Endothelial cell (in vitro differentiated cells): ENCODE measurements around the gene ITPRID1. TPM values are rescaled to one million over a fixed set of nuclear protein-coding genes. Genes with fewer than 3 reads are reported as not detected.

Source experiments
- DNase-seq: peaks from one replicate; pipeline ENCODE4 v3.0.0; 2021; ENCODE audit warnings: low spot score
- H3K27ac Mint-ChIP-seq: one replicate; pipeline ENCODE4 v1.8.0; 2021; ENCODE audit warnings: mixed read lengths, inconsistent platforms; ENCODE audit not compliant: unreplicated experiment
- H3K27me3 Mint-ChIP-seq: one replicate; pipeline ENCODE4 v1.8.0; 2021; ENCODE audit warnings: mild to moderate bottlenecking, moderate library complexity, mixed read lengths, inconsistent platforms; ENCODE audit not compliant: unreplicated experiment
- H3K36me3 Mint-ChIP-seq: one replicate; pipeline ENCODE4 v1.8.0; 2021; ENCODE audit warnings: mild to moderate bottlenecking, low read depth, mixed read lengths, inconsistent platforms; ENCODE audit not compliant: unreplicated experiment
- H3K4me1 Mint-ChIP-seq: one replicate; pipeline ENCODE4 v1.8.0; 2021; ENCODE audit warnings: mild to moderate bottlenecking, mixed read lengths, inconsistent platforms; ENCODE audit not compliant: unreplicated experiment
- H3K4me3 Mint-ChIP-seq: one replicate; pipeline ENCODE4 v1.8.0; 2021; ENCODE audit warnings: mild to moderate bottlenecking, mixed read lengths, inconsistent platforms; ENCODE audit not compliant: unreplicated experiment
- H3K9me3 Mint-ChIP-seq: one replicate; pipeline ENCODE4 v1.8.0; 2021; ENCODE audit warnings: mixed read lengths, inconsistent platforms; ENCODE audit not compliant: unreplicated experiment
- total RNA-seq: library from RNA; stranded (reverse); fragmentation: NEBNext Ultra II Directional; extraction: Animal tissue kit (Norgen Biotek cat#: 25700); gene quantifications from one replicate; pipeline ENCODE4 v1.2.1, GENCODE V29; 2021; ENCODE audit not compliant: unreplicated experiment
- TF ChIP-seq, protein P1 (sequence below): fragments of 200-600 bp; sonication (generic); IDR thresholded peaks from one replicate; pipeline ENCODE4 v1.5.0; 2021; ENCODE audit warnings: antibody characterized with exemption; ENCODE audit not compliant: unreplicated experiment

ITPRID1 gene
- total RNA-seq, 1 donor from 2014 or later, result not detected

DNA sequence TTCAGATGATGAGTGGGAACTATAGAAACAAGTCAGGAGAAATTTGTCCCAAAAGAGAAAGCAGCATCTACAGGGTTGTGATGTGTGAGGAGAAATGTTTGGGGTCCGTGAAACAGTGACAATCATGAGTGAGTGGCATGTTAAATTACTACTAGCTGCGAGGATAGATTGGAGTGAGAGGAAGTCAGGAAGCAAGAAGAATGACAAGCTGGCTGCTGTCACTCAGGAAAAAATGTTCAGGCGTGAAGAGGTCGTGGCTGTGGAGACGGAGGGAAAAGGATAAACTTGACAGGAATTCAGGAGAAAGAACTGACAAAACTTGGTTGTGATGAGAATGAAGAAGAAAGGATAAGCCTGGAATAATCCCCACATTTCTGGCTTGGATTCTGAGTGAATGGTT is 5.1 kb upstream of the ITPRID1 start:
- DNase-seq, result no peak
- no peak overlapping the region for H3K27ac Mint-ChIP-seq
- TF ChIP-seq, protein P1, sequence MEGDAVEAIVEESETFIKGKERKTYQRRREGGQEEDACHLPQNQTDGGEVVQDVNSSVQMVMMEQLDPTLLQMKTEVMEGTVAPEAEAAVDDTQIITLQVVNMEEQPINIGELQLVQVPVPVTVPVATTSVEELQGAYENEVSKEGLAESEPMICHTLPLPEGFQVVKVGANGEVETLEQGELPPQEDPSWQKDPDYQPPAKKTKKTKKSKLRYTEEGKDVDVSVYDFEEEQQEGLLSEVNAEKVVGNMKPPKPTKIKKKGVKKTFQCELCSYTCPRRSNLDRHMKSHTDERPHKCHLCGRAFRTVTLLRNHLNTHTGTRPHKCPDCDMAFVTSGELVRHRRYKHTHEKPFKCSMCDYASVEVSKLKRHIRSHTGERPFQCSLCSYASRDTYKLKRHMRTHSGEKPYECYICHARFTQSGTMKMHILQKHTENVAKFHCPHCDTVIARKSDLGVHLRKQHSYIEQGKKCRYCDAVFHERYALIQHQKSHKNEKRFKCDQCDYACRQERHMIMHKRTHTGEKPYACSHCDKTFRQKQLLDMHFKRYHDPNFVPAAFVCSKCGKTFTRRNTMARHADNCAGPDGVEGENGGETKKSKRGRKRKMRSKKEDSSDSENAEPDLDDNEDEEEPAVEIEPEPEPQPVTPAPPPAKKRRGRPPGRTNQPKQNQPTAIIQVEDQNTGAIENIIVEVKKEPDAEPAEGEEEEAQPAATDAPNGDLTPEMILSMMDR, result no peak
- no peak overlapping the region for H3K4me3 Mint-ChIP-seq
- peaks cover 17% of the 10 kb centered on the region for H3K4me1 Mint-ChIP-seq
- peaks cover 5% of the 10 kb centered on the region for H3K36me3 Mint-ChIP-seq
- H3K27me3 Mint-ChIP-seq, result peaks cover 2% of the 10 kb centered on the region
- H3K9me3 Mint-ChIP-seq, result peaks cover 3% of the 10 kb centered on the region

DNA sequence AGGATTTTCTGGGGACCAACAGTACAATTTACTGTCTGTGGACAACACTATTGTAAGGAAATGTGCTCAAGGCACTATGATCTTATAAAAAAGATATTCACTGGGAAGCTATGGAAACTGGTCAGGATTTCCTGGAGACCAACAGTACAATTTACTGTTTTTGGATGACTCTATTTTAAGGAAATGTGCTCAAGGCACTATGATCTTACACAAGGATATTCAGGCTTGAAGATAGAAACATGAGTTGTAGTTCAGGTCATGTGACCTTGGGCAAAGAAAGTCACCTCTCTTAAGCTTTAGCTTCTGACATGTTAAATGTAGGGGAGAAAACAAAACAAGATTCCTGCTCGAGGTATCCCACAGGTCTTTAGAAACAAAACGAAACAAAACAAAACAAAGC is 1.7 kb upstream of the ITPRID1 start:
- H3K27ac Mint-ChIP-seq, result no peak overlapping the region
- no peak overlapping the region for H3K4me3 Mint-ChIP-seq
- peaks cover 21% of the 10 kb centered on the region for H3K4me1 Mint-ChIP-seq
- TF ChIP-seq, protein P1, result no peak
- no peak for DNase-seq
- H3K27me3 Mint-ChIP-seq, result peaks cover 2% of the 10 kb centered on the region
- H3K9me3 Mint-ChIP-seq, result peaks cover 2% of the 10 kb centered on the region
- peaks cover 2% of the 10 kb centered on the region for H3K36me3 Mint-ChIP-seq

DNA sequence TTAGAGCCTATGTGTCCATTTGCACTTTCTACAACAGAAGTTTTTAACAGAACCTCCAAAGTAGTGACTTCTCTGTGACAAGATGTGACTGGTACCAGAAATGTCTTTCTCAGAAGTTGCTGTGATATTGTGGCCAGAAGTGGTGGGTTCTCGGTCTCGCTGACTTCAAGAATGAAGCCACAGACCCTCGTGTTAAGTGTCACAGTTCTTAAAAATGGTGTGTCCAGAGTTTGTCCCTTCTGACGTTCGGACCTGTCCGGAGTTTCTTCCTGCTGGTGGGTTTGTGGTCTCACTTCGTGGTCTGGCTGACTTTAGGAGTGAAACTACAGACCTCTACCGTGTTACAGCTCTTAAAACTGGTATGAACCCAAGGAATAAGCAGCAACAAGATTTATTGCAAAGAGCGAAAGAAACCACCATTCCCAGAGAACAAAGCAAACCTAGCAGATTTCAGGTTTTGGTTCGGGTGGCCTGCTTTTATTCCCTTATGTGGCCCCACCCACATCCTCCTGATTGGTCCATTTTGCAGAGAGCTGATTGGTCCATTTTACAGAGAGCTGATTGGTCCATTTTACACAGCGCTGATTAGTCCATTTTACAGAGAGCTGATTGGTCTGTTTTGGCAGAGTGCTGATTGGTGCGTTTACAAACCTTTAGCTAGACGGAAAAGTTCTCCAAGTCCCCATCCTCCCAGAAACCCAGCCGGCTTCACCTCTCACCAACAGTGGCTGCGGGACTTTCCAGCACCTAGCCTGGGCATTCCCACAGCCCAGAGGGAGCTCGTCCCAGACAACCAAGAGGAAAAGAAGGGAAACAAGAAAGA is 3.0 kb downstream of the ITPRID1 start:
- no peak overlapping the region for H3K4me3 Mint-ChIP-seq
- H3K36me3 Mint-ChIP-seq, result no peaks in the 10 kb centered on the region
- H3K27ac Mint-ChIP-seq, result no peak overlapping the region
- no peak for DNase-seq
- H3K27me3 Mint-ChIP-seq, result no peaks in the 10 kb centered on the region
- H3K4me1 Mint-ChIP-seq, result peaks cover 16% of the 10 kb centered on the region
- no peaks in the 10 kb centered on the region for H3K9me3 Mint-ChIP-seq
- TF ChIP-seq, protein P1, result no peak

DNA sequence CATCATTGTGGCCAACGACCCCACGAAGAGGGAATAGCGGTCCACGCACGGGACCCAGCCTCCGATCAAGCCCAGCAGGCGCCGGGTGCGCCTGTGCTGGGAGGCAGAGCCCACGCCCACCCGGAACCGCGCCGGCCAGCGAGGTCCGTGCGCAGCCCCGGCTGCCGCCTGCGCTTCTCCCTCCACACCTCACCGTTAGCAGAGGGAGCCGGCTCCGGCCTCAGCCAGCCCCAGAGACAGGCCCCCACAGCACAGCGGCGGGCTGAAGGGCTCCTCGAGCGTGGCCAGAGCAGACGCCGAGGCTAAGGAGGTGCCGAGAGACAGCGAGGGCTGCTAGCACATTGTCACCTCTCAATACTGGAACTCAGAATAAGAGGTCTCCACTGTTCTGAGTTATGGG is 3.6 kb downstream of the ITPRID1 start:
- TF ChIP-seq, protein P1, result no peak

DNA sequence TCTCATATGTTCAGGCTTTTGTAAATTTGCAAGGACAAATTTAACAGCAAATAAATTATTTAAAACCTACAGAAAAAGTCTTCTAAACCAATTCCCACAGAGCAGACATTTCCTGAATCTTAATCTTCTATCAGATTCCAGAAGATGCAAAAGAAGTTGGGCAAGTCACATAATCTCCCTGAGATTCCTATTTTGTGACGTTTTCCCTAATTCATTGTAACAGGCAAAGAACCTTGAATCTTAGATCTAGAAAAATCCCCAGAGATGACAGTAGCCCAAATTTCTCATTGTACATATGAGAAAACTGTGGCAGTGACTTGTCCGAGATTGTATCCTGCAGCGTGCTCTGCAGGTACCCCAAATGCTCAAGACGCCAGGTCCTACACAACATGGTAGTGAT is 4.9 kb downstream of the ITPRID1 start:
- TF ChIP-seq, protein P1, result no peak
- H3K9me3 Mint-ChIP-seq, result no peaks in the 10 kb centered on the region
- no peak for DNase-seq
- no peaks in the 10 kb centered on the region for H3K27me3 Mint-ChIP-seq
- H3K4me1 Mint-ChIP-seq, result peaks cover 5% of the 10 kb centered on the region
- H3K4me3 Mint-ChIP-seq, result no peak overlapping the region
- no peaks in the 10 kb centered on the region for H3K36me3 Mint-ChIP-seq
- no peak overlapping the region for H3K27ac Mint-ChIP-seq

More for the DNA sequence above, 3.6 kb downstream of the ITPRID1 start:
- Mint-ChIP-seq H3K27ac (no peak overlapping the region), H3K9me3 (no peaks in the 10 kb centered on the region), H3K27me3 (no peaks in the 10 kb centered on the region), H3K36me3 (no peaks in the 10 kb centered on the region), H3K4me1 (peaks cover 11% of the 10 kb centered on the region), H3K4me3 (no peak overlapping the region)
- no peak for DNase-seq
